HEK293 (cell line): ENCODE results near the gene SF3B3.

Source experiments
- CTCF ChIP-seq: fragments of 450-650 bp; formaldehyde crosslinking; IDR thresholded peaks from 2 replicates; pipeline ENCODE4 v1.5.1; 2016; ENCODE audit warnings: missing biosample characterization, missing genetic modification characterization
- GFI1B ChIP-seq: fragments of 450-650 bp; formaldehyde crosslinking; IDR thresholded peaks from 2 replicates; pipeline ENCODE4 v1.5.1; 2016; ENCODE audit warnings: missing biosample characterization, missing genetic modification characterization
- KLF9 ChIP-seq: fragments of 450-650 bp; formaldehyde crosslinking; IDR thresholded peaks from 2 replicates; pipeline ENCODE4 v1.5.1; 2016; ENCODE audit warnings: missing biosample characterization, missing genetic modification characterization, low read depth
- PRDM4 ChIP-seq: fragments of 450-650 bp; formaldehyde crosslinking; IDR thresholded peaks from 2 replicates; pipeline ENCODE4 v1.5.1; 2017; ENCODE audit warnings: missing biosample characterization, missing genetic modification characterization
- ZBTB10 ChIP-seq: fragments of 450-650 bp; formaldehyde crosslinking; IDR thresholded peaks from 2 replicates; pipeline ENCODE4 v1.5.1; 2016; ENCODE audit warnings: missing biosample characterization, missing genetic modification characterization
- ZNF23 ChIP-seq: fragments of 450-650 bp; formaldehyde crosslinking; IDR thresholded peaks from 2 replicates; pipeline ENCODE4 v1.5.1; 2016; ENCODE audit warnings: missing biosample characterization, missing genetic modification characterization, borderline replicate concordance
- ZNF274 ChIP-seq, 2 experiments: fragments of 200-500 bp in 1 of 2; fragments of 450-650 bp in 1 of 2; sonication (Bioruptor generic) in 1 of 2; formaldehyde crosslinking in 1 of 2; IDR thresholded peaks; 2 replicates each; pipeline versions ENCODE4 v1.5.1 to v1.6.1; 2014 to 2016; ENCODE audit warnings: borderline replicate concordance in 1 of 2, inconsistent platforms in 1 of 2, low read length in 1 of 2, missing biosample characterization in 1 of 2, missing genetic modification characterization in 1 of 2
- ZNF423 ChIP-seq: fragments of 450-650 bp; formaldehyde crosslinking; IDR thresholded peaks from 2 replicates; pipeline ENCODE4 v1.5.1; 2016; ENCODE audit warnings: missing biosample characterization, missing genetic modification characterization
- ZNF626 ChIP-seq: fragments of 450-650 bp; sonication (Bioruptor Pico); formaldehyde crosslinking; IDR thresholded peaks from 2 replicates; pipeline ENCODE4 v1.5.1; 2018; ENCODE audit warnings: missing biosample characterization, missing genetic modification characterization, inconsistent platforms
- ZNF701 ChIP-seq: fragments of 450-650 bp; formaldehyde crosslinking; IDR thresholded peaks from 2 replicates; pipeline ENCODE4 v1.5.1; 2016; ENCODE audit warnings: missing biosample characterization, missing genetic modification characterization
- ZSCAN23 ChIP-seq: fragments of 450-650 bp; formaldehyde crosslinking; IDR thresholded peaks from 2 replicates; pipeline ENCODE4 v1.5.1; 2016; ENCODE audit warnings: missing biosample characterization, missing genetic modification characterization
- TF ChIP-seq, protein P1 (sequence below): fragments of 450-650 bp; formaldehyde crosslinking; conservative IDR thresholded peaks from 2 replicates; pipeline ENCODE4 v1.5.1; 2016; ENCODE audit warnings: low read depth, missing biosample characterization, missing genetic modification characterization
- TF ChIP-seq, protein P2 (sequence below): fragments of 450-650 bp; IDR thresholded peaks from 2 replicates; pipeline ENCODE4 v1.5.1; 2018; ENCODE audit warnings: missing biosample characterization, missing genetic modification characterization

DNA sequence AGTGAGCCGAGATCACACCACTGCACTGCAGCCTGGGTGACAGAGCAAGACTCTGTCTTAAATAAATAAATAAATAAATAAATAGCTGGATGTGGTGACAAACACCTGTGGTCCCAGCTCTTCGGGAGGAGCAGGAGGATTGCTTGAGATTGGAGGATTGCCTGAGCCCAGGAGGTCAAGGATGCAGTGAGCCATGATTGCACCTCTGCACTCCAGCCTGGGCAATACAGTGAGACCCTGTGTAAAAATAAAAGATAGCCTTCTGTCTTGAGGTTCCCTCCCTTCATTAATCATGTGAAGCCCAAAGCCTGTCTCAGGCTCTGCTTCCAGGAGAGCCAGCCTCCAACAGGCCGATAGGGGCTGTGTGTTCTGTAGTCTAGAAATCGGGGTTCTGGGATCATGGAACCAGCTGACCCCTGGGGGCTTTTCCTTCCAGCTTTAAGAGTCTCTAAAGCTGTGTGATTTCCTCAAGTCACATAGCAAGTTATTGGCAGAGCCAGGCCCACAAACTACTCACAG, 88.2 kb downstream of the SF3B3 start:
- no peak for TF ChIP-seq ZNF626 (tag by site-specific recombination)
- TF ChIP-seq PRDM4, result no peak
- no peak for TF ChIP-seq CTCF
- TF ChIP-seq ZBTB10 (tag by site-specific recombination), result no peak
- TF ChIP-seq ZNF423 (tag by site-specific recombination), result no peak
- no peak for TF ChIP-seq ZNF274 (IDR thresholded peaks at IDR 0.05; ENCODE audit: low read length)
- TF ChIP-seq ZNF274 (tag by site-specific recombination; IDR thresholded peaks at IDR 0.05; ENCODE audit: borderline replicate concordance), result no peak
- TF ChIP-seq, protein P1, sequence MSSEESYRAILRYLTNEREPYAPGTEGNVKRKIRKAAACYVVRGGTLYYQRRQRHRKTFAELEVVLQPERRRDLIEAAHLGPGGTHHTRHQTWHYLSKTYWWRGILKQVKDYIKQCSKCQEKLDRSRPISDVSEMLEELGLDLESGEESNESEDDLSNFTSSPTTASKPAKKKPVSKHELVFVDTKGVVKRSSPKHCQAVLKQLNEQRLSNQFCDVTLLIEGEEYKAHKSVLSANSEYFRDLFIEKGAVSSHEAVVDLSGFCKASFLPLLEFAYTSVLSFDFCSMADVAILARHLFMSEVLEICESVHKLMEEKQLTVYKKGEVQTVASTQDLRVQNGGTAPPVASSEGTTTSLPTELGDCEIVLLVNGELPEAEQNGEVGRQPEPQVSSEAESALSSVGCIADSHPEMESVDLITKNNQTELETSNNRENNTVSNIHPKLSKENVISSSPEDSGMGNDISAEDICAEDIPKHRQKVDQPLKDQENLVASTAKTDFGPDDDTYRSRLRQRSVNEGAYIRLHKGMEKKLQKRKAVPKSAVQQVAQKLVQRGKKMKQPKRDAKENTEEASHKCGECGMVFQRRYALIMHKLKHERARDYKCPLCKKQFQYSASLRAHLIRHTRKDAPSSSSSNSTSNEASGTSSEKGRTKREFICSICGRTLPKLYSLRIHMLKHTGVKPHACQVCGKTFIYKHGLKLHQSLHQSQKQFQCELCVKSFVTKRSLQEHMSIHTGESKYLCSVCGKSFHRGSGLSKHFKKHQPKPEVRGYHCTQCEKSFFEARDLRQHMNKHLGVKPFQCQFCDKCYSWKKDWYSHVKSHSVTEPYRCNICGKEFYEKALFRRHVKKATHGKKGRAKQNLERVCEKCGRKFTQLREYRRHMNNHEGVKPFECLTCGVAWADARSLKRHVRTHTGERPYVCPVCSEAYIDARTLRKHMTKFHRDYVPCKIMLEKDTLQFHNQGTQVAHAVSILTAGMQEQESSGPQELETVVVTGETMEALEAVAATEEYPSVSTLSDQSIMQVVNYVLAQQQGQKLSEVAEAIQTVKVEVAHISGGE, result no peak
- no peak for TF ChIP-seq ZSCAN23 (tag by site-specific recombination)
- no peak for TF ChIP-seq KLF9 (tag by site-specific recombination)
- TF ChIP-seq ZNF23 (tag by site-specific recombination), result no peak
- TF ChIP-seq ZNF701 (tag by site-specific recombination), result no peak
- TF ChIP-seq, protein P2, sequence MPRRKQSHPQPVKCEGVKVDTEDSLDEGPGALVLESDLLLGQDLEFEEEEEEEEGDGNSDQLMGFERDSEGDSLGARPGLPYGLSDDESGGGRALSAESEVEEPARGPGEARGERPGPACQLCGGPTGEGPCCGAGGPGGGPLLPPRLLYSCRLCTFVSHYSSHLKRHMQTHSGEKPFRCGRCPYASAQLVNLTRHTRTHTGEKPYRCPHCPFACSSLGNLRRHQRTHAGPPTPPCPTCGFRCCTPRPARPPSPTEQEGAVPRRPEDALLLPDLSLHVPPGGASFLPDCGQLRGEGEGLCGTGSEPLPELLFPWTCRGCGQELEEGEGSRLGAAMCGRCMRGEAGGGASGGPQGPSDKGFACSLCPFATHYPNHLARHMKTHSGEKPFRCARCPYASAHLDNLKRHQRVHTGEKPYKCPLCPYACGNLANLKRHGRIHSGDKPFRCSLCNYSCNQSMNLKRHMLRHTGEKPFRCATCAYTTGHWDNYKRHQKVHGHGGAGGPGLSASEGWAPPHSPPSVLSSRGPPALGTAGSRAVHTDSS (tag by site-specific recombination), result no peak
- TF ChIP-seq GFI1B (tag by site-specific recombination), result no peak
